ENCODE measurements around the gene CMIP. TPM values are rescaled to one million over a fixed set of nuclear protein-coding genes. Genes with fewer than 3 reads are reported as not detected.

CMIP gene
- total RNA-seq, 1 donor from 2014 or later: 6.6 TPM

GRCh38 chr16:81553080-81553813 is 108.6 kb downstream of the CMIP start:
- Histone ChIP-seq H3K27me3 (no peaks in the 10 kb centered on the region), H3K4me2 (no peak overlapping the region), H3K36me3 (no peaks in the 10 kb centered on the region), H3K27ac (no peak overlapping the region), H3K9me3 (ENCODE audit: low read depth) (no peaks in the 10 kb centered on the region), H3F3A (ENCODE audit: low read depth) (peaks cover 5% of the 10 kb centered on the region), H3K4me1 (peaks cover 9% of the 10 kb centered on the region), H2AFZ (replicated peaks) (no peak overlapping the region), H4K20me1 (ENCODE audit: low read depth) (peaks cover 64% of the 10 kb centered on the region), H3K9ac (no peak overlapping the region), H3K79me2 (ENCODE audit: low read depth) (peaks cover 68% of the 10 kb centered on the region), H3K4me3 (no peak overlapping the region)
- Mint-ChIP-seq H3K36me3 (peaks cover 11% of the 10 kb centered on the region), H3K4me3 (no peak overlapping the region), H3K27me3 (ENCODE audit: insufficient read depth, low read depth) (peaks cover 15% of the 10 kb centered on the region), H3K9me3 (peaks cover 16% of the 10 kb centered on the region), H3K27ac (no peak overlapping the region), H3K4me1 (peaks cover 23% of the 10 kb centered on the region)
- no peak for TF ChIP-seq CTCF (IDR thresholded peaks at IDR 0.05)
- no peak for TF ChIP-seq EZH2phosphoT487 (IDR thresholded peaks at IDR 0.05)
- no peak for TF ChIP-seq EZH2 (IDR thresholded peaks at IDR 0.05)
- DNase-seq (ENCODE audit: low spot score): no peak

DNA sequence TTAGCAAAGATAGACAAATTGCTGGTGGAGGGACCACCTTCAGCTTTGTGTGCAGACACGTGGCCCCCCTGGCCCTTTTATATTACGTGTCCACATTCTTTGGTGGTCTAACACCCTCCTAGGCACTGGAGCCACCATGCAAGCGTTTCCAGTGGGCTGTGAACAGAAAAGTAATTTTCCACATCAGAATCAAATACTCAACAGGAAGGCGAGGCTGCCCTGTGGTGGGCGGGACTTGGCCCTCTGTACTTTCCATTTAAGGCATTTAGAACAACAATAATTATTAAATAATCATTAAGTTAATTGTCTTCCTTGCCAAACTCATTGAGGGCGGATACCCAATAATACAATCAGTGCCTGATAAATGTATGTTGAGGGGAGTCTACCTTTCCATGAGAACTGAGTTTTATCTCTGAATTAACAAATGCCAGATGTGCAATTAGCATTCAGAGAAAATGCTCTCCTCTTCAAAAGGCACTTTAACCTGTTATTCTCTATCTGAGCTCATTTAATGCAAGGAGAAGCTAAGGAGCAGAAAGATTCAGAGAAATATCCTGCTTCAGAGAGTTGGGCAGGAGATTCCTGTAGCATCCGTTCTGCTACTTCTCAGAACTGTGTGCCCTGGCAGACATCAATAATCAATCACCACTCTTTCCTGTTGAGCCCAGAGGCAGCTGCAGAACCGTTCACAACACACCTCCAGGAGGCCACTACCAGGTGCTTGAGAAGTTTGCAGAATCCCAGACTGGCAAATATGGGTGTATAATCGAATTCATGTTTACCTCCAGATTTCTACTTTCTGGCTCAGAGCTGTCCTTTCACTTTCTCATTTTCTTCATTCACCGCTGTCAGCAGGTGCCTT is 109.4 kb downstream of the CMIP start:
- peak overlapping the region; percentile 76 for H3K27ac ChIP-seq
- no peak overlapping the region for H3K4me2 ChIP-seq
- no peaks in the 10 kb centered on the region for H3K36me3 ChIP-seq
- Mint-ChIP-seq H3K27ac (peak overlapping the region; percentile 83), H3K36me3 (peaks cover 11% of the 10 kb centered on the region), H3K4me3 (no peak overlapping the region), H3K9me3 (peaks cover 16% of the 10 kb centered on the region), H3K27me3 (ENCODE audit: insufficient read depth, low read depth) (peaks cover 16% of the 10 kb centered on the region), H3K4me1 (peaks cover 26% of the 10 kb centered on the region)
- peaks cover 16% of the 10 kb centered on the region for H3K4me1 ChIP-seq
- no peak overlapping the region for H3K4me3 ChIP-seq
- no peaks in the 10 kb centered on the region for H3K27me3 ChIP-seq
- H4K20me1 ChIP-seq (ENCODE audit: low read depth): peaks cover 72% of the 10 kb centered on the region
- H3K79me2 ChIP-seq (ENCODE audit: low read depth): peaks cover 63% of the 10 kb centered on the region
- H2AFZ ChIP-seq (replicated peaks): no peak overlapping the region
- H3K9ac ChIP-seq: no peak overlapping the region
- peaks cover 5% of the 10 kb centered on the region for H3F3A ChIP-seq (ENCODE audit: low read depth)
- TF ChIP-seq EZH2 (IDR thresholded peaks at IDR 0.05) (no peak), EZH2phosphoT487 (IDR thresholded peaks at IDR 0.05) (no peak), CTCF (IDR thresholded peaks at IDR 0.05) (no peak)
- DNase-seq (ENCODE audit: low spot score): no peak
- no peaks in the 10 kb centered on the region for H3K9me3 ChIP-seq (ENCODE audit: low read depth)

GRCh38 chr16:81554979-81555378 is 110.4 kb downstream of the CMIP start:
- Histone ChIP-seq H3K79me2 (ENCODE audit: low read depth) (peaks cover 60% of the 10 kb centered on the region), H4K20me1 (ENCODE audit: low read depth) (peaks cover 78% of the 10 kb centered on the region), H3K9ac (no peak overlapping the region), H2AFZ (replicated peaks) (no peak overlapping the region), H3K27me3 (no peaks in the 10 kb centered on the region), H3K4me3 (no peak overlapping the region), H3K4me1 (peaks cover 16% of the 10 kb centered on the region), H3K36me3 (no peaks in the 10 kb centered on the region), H3K9me3 (ENCODE audit: low read depth) (no peaks in the 10 kb centered on the region), H3K27ac (no peak overlapping the region), H3F3A (ENCODE audit: low read depth) (peaks cover 5% of the 10 kb centered on the region), H3K4me2 (no peak overlapping the region)
- Mint-ChIP-seq H3K27me3 (ENCODE audit: insufficient read depth, low read depth) (peaks cover 14% of the 10 kb centered on the region), H3K36me3 (peaks cover 11% of the 10 kb centered on the region), H3K9me3 (peaks cover 16% of the 10 kb centered on the region), H3K27ac (no peak overlapping the region), H3K4me3 (no peak overlapping the region), H3K4me1 (peaks cover 28% of the 10 kb centered on the region)
- TF ChIP-seq EZH2 (IDR thresholded peaks at IDR 0.05): no peak
- no peak for TF ChIP-seq EZH2phosphoT487 (IDR thresholded peaks at IDR 0.05)
- TF ChIP-seq CTCF (IDR thresholded peaks at IDR 0.05): no peak
- no peak for DNase-seq (ENCODE audit: low spot score)

Measured in neural progenitor cell (in vitro differentiated cells).